OCI-LY1 (cell line): ENCODE measurements around the gene NUAK1.

Experiments used
- H2AFZ ChIP-seq: fragments of 200-600 bp; sonication (generic), shearing (Covaris generic); 2 replicates; pipeline ENCODE4 v1.6.0; 2014; ENCODE audit warnings: antibody characterized with exemption, mild to moderate bottlenecking, low read length
- H3F3A ChIP-seq: fragments of 200-600 bp; sonication (generic), shearing (Covaris generic); 2 replicates; pipeline ENCODE4 v1.6.0; 2014; ENCODE audit warnings: mild to moderate bottlenecking, antibody characterized with exemption, low read length, moderate library complexity; ENCODE audit not compliant: insufficient read depth
- H3K27ac ChIP-seq: fragments of 200-600 bp; sonication (generic); 2 replicates; pipeline ENCODE4 v1.5.1; 2014; ENCODE audit warnings: low read length, mixed run types, mild to moderate bottlenecking, low read depth; ENCODE audit not compliant: poor library complexity, severe bottlenecking
- H3K27me3 ChIP-seq: fragments of 200-600 bp; sonication (generic); 2 replicates; pipeline ENCODE4 v1.6.0; 2014; ENCODE audit warnings: antibody characterized with exemption, mild to moderate bottlenecking, low read length, moderate library complexity; ENCODE audit not compliant: insufficient read depth
- H3K36me3 ChIP-seq: fragments of 200-600 bp; sonication (generic); 2 replicates; pipeline ENCODE4 v1.6.1; 2014; ENCODE audit warnings: mild to moderate bottlenecking, antibody characterized with exemption, low read length, moderate library complexity, mixed read lengths; ENCODE audit not compliant: insufficient read depth
- H3K4me1 ChIP-seq: fragments of 200-600 bp; sonication (generic); 2 replicates; pipeline ENCODE4 v1.5.1; 2014; ENCODE audit warnings: mild to moderate bottlenecking, low read length, moderate library complexity; ENCODE audit not compliant: insufficient read depth, severe bottlenecking
- H3K4me2 ChIP-seq: fragments of 200-600 bp; sonication (generic), shearing (Covaris generic); 2 replicates; pipeline ENCODE4 v1.6.1; 2014; ENCODE audit warnings: low read length
- H3K4me3 ChIP-seq: fragments of 200-600 bp; sonication (generic); 2 replicates; pipeline ENCODE4 v1.5.1; 2014; ENCODE audit warnings: low read length, low read depth, mild to moderate bottlenecking, mixed read lengths; ENCODE audit not compliant: poor library complexity, severe bottlenecking
- H3K79me2 ChIP-seq: fragments of 200-600 bp; shearing (Covaris generic); 2 replicates; pipeline ENCODE4 v1.6.1; 2016; ENCODE audit warnings: mixed run types, low read length, mixed read lengths; ENCODE audit not compliant: insufficient read depth
- H3K9ac ChIP-seq: fragments of 200-600 bp; sonication (generic), shearing (Covaris generic); 2 replicates; pipeline ENCODE4 v1.6.1; 2014; ENCODE audit warnings: mild to moderate bottlenecking, low read length, mixed read lengths
- H3K9me2 ChIP-seq: fragments of 200-600 bp; sonication (generic), shearing (Covaris generic); 2 replicates; pipeline ENCODE4 v1.6.1; 2014; ENCODE audit warnings: low read depth, mild to moderate bottlenecking, low read length, mixed read lengths
- H3K9me3 ChIP-seq: fragments of 200-600 bp; shearing (Covaris generic); 2 replicates; pipeline ENCODE4 v1.6.1; 2014; ENCODE audit warnings: low read length, mixed read lengths
- H4K20me1 ChIP-seq: fragments of 200-600 bp; sonication (generic), shearing (Covaris generic); 2 replicates; pipeline ENCODE4 v1.6.0; 2016; ENCODE audit warnings: mild to moderate bottlenecking, low read length; ENCODE audit not compliant: insufficient read depth
- EZH2 ChIP-seq: fragments of 200-600 bp; sonication (generic), shearing (Covaris generic); IDR thresholded peaks from 2 replicates; pipeline ENCODE4 v1.8.0; 2017; ENCODE audit warnings: borderline replicate concordance, mixed run types, mild to moderate bottlenecking, antibody characterized with exemption, low read length, moderate library complexity, mixed read lengths
- TF ChIP-seq, protein P1 (sequence below): fragments of 200-600 bp; sonication (generic), shearing (Covaris generic); IDR thresholded peaks from 2 replicates; pipeline ENCODE4 v1.5.1; 2017; ENCODE audit warnings: mild to moderate bottlenecking, antibody characterized with exemption, low read length, moderate library complexity, mixed read lengths

The NUAK1 gene

DNA sequence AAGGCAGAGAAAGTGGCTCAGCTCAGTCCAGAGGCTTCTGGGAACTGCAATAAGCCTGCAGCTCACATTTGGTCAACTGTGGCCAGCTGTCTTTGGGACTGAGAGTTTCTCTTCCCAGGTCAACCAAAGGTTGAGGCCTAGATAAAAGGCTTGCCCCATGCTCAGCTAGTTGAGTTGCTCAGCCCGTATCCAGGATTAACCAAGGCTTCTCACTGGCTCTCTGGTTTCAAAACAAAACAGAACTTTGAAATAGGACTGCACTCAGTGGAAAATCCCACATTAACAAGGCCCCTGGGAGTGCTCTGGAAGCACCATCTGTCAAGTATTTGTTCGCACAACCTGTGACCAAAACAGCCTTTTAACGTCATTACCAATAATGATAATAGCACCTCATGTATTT is 40.3 kb upstream of the NUAK1 start:
- no peaks in the 10 kb centered on the region for H3K79me2 ChIP-seq
- no peaks in the 10 kb centered on the region for H3F3A ChIP-seq
- H3K9ac ChIP-seq: no peak overlapping the region
- H3K9me2 ChIP-seq: no peaks in the 10 kb centered on the region
- no peak overlapping the region for H3K4me2 ChIP-seq
- no peaks in the 10 kb centered on the region for H3K9me3 ChIP-seq
- H3K27ac ChIP-seq: no peak overlapping the region
- no peaks in the 10 kb centered on the region for H3K27me3 ChIP-seq
- H4K20me1 ChIP-seq: no peaks in the 10 kb centered on the region
- H2AFZ ChIP-seq: no peak overlapping the region
- TF ChIP-seq, protein P1, sequence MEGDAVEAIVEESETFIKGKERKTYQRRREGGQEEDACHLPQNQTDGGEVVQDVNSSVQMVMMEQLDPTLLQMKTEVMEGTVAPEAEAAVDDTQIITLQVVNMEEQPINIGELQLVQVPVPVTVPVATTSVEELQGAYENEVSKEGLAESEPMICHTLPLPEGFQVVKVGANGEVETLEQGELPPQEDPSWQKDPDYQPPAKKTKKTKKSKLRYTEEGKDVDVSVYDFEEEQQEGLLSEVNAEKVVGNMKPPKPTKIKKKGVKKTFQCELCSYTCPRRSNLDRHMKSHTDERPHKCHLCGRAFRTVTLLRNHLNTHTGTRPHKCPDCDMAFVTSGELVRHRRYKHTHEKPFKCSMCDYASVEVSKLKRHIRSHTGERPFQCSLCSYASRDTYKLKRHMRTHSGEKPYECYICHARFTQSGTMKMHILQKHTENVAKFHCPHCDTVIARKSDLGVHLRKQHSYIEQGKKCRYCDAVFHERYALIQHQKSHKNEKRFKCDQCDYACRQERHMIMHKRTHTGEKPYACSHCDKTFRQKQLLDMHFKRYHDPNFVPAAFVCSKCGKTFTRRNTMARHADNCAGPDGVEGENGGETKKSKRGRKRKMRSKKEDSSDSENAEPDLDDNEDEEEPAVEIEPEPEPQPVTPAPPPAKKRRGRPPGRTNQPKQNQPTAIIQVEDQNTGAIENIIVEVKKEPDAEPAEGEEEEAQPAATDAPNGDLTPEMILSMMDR: no peak
- TF ChIP-seq EZH2: no peak
- no peaks in the 10 kb centered on the region for H3K4me1 ChIP-seq
- H3K4me3 ChIP-seq: no peak overlapping the region
- no peaks in the 10 kb centered on the region for H3K36me3 ChIP-seq

DNA sequence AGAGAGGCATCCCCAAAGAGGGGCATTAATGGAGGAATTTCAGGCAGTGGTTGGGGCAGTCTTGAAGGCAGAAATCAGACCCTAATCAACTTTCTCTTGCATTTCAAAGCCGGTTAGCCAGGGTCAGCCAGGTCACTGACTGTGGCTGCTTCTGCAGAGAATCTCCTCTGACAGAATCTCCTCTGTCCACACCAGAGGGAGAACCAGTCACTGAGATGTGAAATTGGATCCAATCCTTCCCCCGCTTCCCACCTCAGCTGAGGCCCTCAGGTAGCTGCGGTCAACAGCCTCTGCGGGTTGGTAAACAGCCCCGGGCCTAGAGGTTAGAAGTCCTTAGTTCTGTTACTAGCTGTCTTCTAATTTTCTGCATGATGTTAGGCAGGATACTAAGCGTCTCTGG is 39.8 kb upstream of the NUAK1 start:
- no peaks in the 10 kb centered on the region for H3K9me2 ChIP-seq
- H3K9ac ChIP-seq: no peak overlapping the region
- no peaks in the 10 kb centered on the region for H3F3A ChIP-seq
- no peaks in the 10 kb centered on the region for H3K4me1 ChIP-seq
- no peaks in the 10 kb centered on the region for H3K79me2 ChIP-seq
- H3K9me3 ChIP-seq: no peaks in the 10 kb centered on the region
- H3K27me3 ChIP-seq: no peaks in the 10 kb centered on the region
- TF ChIP-seq EZH2: no peak
- TF ChIP-seq, protein P1: no peak
- H3K4me2 ChIP-seq: no peak overlapping the region
- H3K36me3 ChIP-seq: no peaks in the 10 kb centered on the region
- H3K4me3 ChIP-seq: no peak overlapping the region
- no peak overlapping the region for H2AFZ ChIP-seq
- H3K27ac ChIP-seq: no peak overlapping the region
- H4K20me1 ChIP-seq: no peaks in the 10 kb centered on the region

DNA sequence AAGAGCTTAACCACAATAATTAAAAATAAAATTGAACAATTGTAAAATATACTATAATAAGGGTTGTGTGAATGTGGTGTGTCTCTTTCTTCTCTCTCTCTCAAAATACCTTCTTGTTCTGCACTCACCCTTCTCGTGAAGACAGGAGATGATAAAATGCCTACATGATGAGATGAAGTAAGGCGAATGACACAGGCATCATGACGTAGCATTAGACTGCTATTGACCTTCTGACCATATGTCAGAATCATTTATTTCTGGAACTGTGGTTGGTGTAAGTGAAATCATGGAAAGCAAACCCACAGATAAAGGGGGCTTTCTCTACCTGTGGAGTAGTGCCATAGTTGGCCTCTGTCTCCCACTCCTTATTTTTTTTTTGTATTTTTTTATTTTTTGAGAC is 37.8 kb upstream of the NUAK1 start:
- Histone ChIP-seq H3K4me2 (no peak overlapping the region), H3K36me3 (no peaks in the 10 kb centered on the region), H2AFZ (no peak overlapping the region), H3K9ac (no peak overlapping the region), H3K9me2 (no peaks in the 10 kb centered on the region), H3K4me3 (no peak overlapping the region), H4K20me1 (no peaks in the 10 kb centered on the region), H3K79me2 (no peaks in the 10 kb centered on the region), H3F3A (no peaks in the 10 kb centered on the region), H3K4me1 (no peaks in the 10 kb centered on the region), H3K9me3 (no peaks in the 10 kb centered on the region), H3K27ac (no peak overlapping the region), H3K27me3 (no peaks in the 10 kb centered on the region)
- TF ChIP-seq EZH2: no peak
- TF ChIP-seq, protein P1: no peak
